WTC11 (cell line): ENCODE results near the gene GABRB2. TPM values are rescaled to one million over a fixed set of nuclear protein-coding genes. Genes with fewer than 3 reads are reported as not detected.

ENCODE experiments used
- ATAC-seq: fragments of 200-7000 bp; cut with Tn5 transposase; 2 replicates; pipeline ENCODE4 v1.10.0; 2021; ENCODE audit warnings: mild to moderate bottlenecking, moderate library complexity
- CTCF ChIA-PET: fragments of 300-600 bp; sonication (Branson Sonifier 250); formaldehyde crosslinking; loops from one replicate; lab custom pipeline; 2021; ENCODE audit warnings: antibody characterized with exemption; lab: Charles Lee
- POLR2A ChIA-PET: fragments of 350-600 bp; sonication (Branson Sonifier 250); formaldehyde crosslinking; loops from one replicate; lab custom pipeline; 2021; ENCODE audit warnings: antibody characterized with exemption; lab: Charles Lee
- DNase-seq: peaks from one replicate; pipeline ENCODE4 v3.0.0; 2021; ENCODE audit warnings: low spot score
- H3K27ac Mint-ChIP-seq: 2 replicates; pipeline ENCODE4 v1.8.0; 2021; ENCODE audit warnings: mixed read lengths
- H3K27me3 Mint-ChIP-seq: 2 replicates; pipeline ENCODE4 v1.8.0; 2021; ENCODE audit warnings: low read depth, mild to moderate bottlenecking, moderate library complexity, mixed read lengths
- H3K36me3 Mint-ChIP-seq: 2 replicates; pipeline ENCODE4 v1.8.0; 2021; ENCODE audit warnings: mixed read lengths
- H3K4me1 Mint-ChIP-seq: 2 replicates; pipeline ENCODE4 v1.8.0; 2022; ENCODE audit warnings: mixed read lengths
- H3K4me3 Mint-ChIP-seq: 2 replicates; pipeline ENCODE4 v1.8.0; 2021; ENCODE audit warnings: mild to moderate bottlenecking, moderate library complexity, mixed read lengths
- H3K9me3 Mint-ChIP-seq: 2 replicates; pipeline ENCODE4 v1.8.0; 2021; ENCODE audit warnings: mixed read lengths
- ELF4 ChIP-seq: sonication (generic); formaldehyde crosslinking; IDR thresholded peaks from 2 replicates; pipeline ENCODE4 v1.8.1; 2022; ENCODE audit warnings: low read depth, mild to moderate bottlenecking, moderate library complexity, missing genetic modification reagents
- ETV6 ChIP-seq: sonication (generic); formaldehyde crosslinking; IDR thresholded peaks from 2 replicates; pipeline ENCODE4 v1.8.1; 2022; ENCODE audit warnings: mild to moderate bottlenecking, missing genetic modification reagents
- IRF2 ChIP-seq: sonication (generic); formaldehyde crosslinking; IDR thresholded peaks from 2 replicates; pipeline ENCODE4 v1.8.0; 2022; ENCODE audit warnings: low read depth, missing genetic modification reagents, borderline replicate concordance
- KAT7 ChIP-seq: sonication (generic); formaldehyde crosslinking; IDR thresholded peaks from 2 replicates; pipeline ENCODE4 v1.8.1; 2023; ENCODE audit warnings: missing genetic modification reagents, mild to moderate bottlenecking, borderline replicate concordance
- NFATC4 ChIP-seq: fragments of 250-450 bp; sonication (Bioruptor Pico); IDR thresholded peaks from 2 replicates; pipeline ENCODE4 v1.9.0; 2021; ENCODE audit warnings: mild to moderate bottlenecking
- NFYB ChIP-seq: sonication (generic); formaldehyde crosslinking; conservative IDR thresholded peaks from 2 replicates; pipeline ENCODE4 v1.8.0; 2022; ENCODE audit warnings: low read depth, missing genetic modification reagents
- NR2C2 ChIP-seq: sonication (generic); formaldehyde crosslinking; IDR thresholded peaks from 2 replicates; pipeline ENCODE4 v1.8.0; 2022; ENCODE audit warnings: mild to moderate bottlenecking, missing genetic modification reagents
- SOX15 ChIP-seq: fragments of 250-450 bp; sonication (Bioruptor Pico); IDR thresholded peaks from 2 replicates; pipeline ENCODE4 v1.9.0; 2021; ENCODE audit warnings: mild to moderate bottlenecking
- SP1 ChIP-seq: sonication (generic); formaldehyde crosslinking; conservative IDR thresholded peaks from 2 replicates; pipeline ENCODE4 v1.8.1; 2022; ENCODE audit warnings: missing genetic modification reagents
- TEAD1 ChIP-seq: sonication (generic); formaldehyde crosslinking; IDR thresholded peaks from 2 replicates; pipeline ENCODE4 v1.8.0; 2022; ENCODE audit warnings: mild to moderate bottlenecking, missing genetic modification reagents
- TEAD4 ChIP-seq: sonication (generic); formaldehyde crosslinking; IDR thresholded peaks from 2 replicates; pipeline ENCODE4 v1.8.0; 2022; ENCODE audit warnings: mild to moderate bottlenecking, missing genetic modification reagents
- ZNF121 ChIP-seq: sonication (generic); formaldehyde crosslinking; IDR thresholded peaks from 2 replicates; pipeline ENCODE4 v1.8.0; 2023; ENCODE audit warnings: missing genetic modification reagents
- ZNF219 ChIP-seq: sonication (generic); formaldehyde crosslinking; IDR thresholded peaks from 2 replicates; pipeline ENCODE4 v1.8.0; 2023; ENCODE audit warnings: missing genetic modification reagents, mild to moderate bottlenecking, borderline replicate concordance
- ZNF232 ChIP-seq: sonication (generic); formaldehyde crosslinking; IDR thresholded peaks from 2 replicates; pipeline ENCODE4 v1.8.0; 2022; ENCODE audit warnings: mild to moderate bottlenecking, missing genetic modification reagents
- total RNA-seq: library from RNA; stranded (reverse); gene quantifications from 3 replicates; pipeline ENCODE4 v1.2.3, GENCODE V29; 2021
- TF ChIP-seq, protein P1 (sequence below): sonication (generic); formaldehyde crosslinking; IDR thresholded peaks from 2 replicates; pipeline ENCODE4 v1.8.0; 2023; ENCODE audit warnings: missing genetic modification reagents
- TF ChIP-seq, protein P2 (sequence below): sonication (generic); formaldehyde crosslinking; IDR thresholded peaks from 2 replicates; pipeline ENCODE4 v1.8.0; 2022; ENCODE audit warnings: mild to moderate bottlenecking, missing genetic modification reagents
- TF ChIP-seq, protein P3 (sequence below): fragments of 250-450 bp; sonication (Bioruptor Pico); IDR thresholded peaks from 2 replicates; pipeline ENCODE4 v2.1.2; 2022; ENCODE audit warnings: mild to moderate bottlenecking, moderate library complexity
- TF ChIP-seq, protein P4 (sequence below): sonication (generic); formaldehyde crosslinking; IDR thresholded peaks from 2 replicates; pipeline ENCODE4 v1.8.1; 2022; ENCODE audit warnings: low read depth, missing genetic modification reagents, borderline replicate concordance
- TF ChIP-seq, protein P5 (sequence below): sonication (generic); formaldehyde crosslinking; IDR thresholded peaks from 2 replicates; pipeline ENCODE4 v1.8.1; 2022; ENCODE audit warnings: low read depth, mild to moderate bottlenecking, moderate library complexity, missing genetic modification reagents, borderline replicate concordance
- TF ChIP-seq, protein P6 (sequence below): sonication (generic); formaldehyde crosslinking; IDR thresholded peaks from 2 replicates; pipeline ENCODE4 v1.8.0; 2022; ENCODE audit warnings: mild to moderate bottlenecking, missing genetic modification reagents
- TF ChIP-seq, protein P7 (sequence below): sonication (generic); formaldehyde crosslinking; IDR thresholded peaks from 2 replicates; pipeline ENCODE4 v1.8.1; 2022; ENCODE audit warnings: missing genetic modification reagents, borderline replicate concordance
- TF ChIP-seq, protein P8 (sequence below): sonication (generic); formaldehyde crosslinking; IDR thresholded peaks from 2 replicates; pipeline ENCODE4 v1.8.1; 2023; ENCODE audit warnings: mild to moderate bottlenecking, missing genetic modification reagents, moderate library complexity

The GABRB2 gene
- total RNA-seq, 1 experiment from 2014 or later = 0.79 TPM

DNA sequence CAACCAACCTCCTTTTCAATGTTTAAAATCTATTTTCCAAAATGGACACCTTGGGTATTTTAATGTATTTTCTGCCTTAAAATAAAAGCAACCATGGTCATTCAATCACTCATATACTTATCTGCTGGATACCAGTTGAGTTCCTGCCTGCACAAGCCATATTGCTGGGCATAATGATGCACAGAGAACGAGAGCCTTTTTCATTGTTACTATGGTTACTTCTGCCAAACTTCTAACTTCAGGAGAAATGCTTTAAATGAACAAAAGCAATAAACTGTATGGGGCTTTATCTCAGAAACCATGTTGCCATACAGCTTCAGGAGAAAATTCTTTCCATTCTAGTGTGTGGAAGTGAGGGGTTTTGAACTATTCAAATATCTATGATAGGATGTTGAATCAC lies 269.5 kb downstream of the GABRB2 start:
- DNase-seq = no peak
- H3K9me3 Mint-ChIP-seq = peaks cover 33% of the 10 kb centered on the region
- H3K27ac Mint-ChIP-seq = no peak overlapping the region
- H3K27me3 Mint-ChIP-seq = no peaks in the 10 kb centered on the region
- H3K4me1 Mint-ChIP-seq = 0 out of 2 replicates have a peak, but pooled peaks cover 5% of the 10 kb centered on the region
- no peak for ATAC-seq
- TF ChIP-seq TEAD4 (CRISPR knock-in tag) (no peak), ZNF121 (CRISPR knock-in tag) (no peak), ZNF232 (no peak), SOX15 (CRISPR knock-in tag) (no peak), ZNF219 (CRISPR knock-in tag) (no peak)
- TF ChIP-seq, protein P1, sequence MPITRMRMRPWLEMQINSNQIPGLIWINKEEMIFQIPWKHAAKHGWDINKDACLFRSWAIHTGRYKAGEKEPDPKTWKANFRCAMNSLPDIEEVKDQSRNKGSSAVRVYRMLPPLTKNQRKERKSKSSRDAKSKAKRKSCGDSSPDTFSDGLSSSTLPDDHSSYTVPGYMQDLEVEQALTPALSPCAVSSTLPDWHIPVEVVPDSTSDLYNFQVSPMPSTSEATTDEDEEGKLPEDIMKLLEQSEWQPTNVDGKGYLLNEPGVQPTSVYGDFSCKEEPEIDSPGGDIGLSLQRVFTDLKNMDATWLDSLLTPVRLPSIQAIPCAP (CRISPR knock-in tag) = no peak
- TF ChIP-seq, protein P2, sequence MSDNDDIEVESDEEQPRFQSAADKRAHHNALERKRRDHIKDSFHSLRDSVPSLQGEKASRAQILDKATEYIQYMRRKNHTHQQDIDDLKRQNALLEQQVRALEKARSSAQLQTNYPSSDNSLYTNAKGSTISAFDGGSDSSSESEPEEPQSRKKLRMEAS (CRISPR knock-in tag) = no peak
- TF ChIP-seq, protein P3, sequence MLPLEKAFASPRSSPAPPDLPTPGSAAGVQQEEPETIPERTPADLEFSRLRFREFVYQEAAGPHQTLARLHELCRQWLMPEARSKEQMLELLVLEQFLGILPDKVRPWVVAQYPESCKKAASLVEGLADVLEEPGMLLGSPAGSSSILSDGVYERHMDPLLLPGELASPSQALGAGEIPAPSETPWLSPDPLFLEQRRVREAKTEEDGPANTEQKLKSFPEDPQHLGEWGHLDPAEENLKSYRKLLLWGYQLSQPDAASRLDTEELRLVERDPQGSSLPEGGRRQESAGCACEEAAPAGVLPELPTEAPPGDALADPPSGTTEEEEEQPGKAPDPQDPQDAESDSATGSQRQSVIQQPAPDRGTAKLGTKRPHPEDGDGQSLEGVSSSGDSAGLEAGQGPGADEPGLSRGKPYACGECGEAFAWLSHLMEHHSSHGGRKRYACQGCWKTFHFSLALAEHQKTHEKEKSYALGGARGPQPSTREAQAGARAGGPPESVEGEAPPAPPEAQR (CRISPR knock-in tag) = no peak
- TF ChIP-seq, protein P4, sequence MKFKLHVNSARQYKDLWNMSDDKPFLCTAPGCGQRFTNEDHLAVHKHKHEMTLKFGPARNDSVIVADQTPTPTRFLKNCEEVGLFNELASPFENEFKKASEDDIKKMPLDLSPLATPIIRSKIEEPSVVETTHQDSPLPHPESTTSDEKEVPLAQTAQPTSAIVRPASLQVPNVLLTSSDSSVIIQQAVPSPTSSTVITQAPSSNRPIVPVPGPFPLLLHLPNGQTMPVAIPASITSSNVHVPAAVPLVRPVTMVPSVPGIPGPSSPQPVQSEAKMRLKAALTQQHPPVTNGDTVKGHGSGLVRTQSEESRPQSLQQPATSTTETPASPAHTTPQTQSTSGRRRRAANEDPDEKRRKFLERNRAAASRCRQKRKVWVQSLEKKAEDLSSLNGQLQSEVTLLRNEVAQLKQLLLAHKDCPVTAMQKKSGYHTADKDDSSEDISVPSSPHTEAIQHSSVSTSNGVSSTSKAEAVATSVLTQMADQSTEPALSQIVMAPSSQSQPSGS = no peak
- TF ChIP-seq, protein P5, sequence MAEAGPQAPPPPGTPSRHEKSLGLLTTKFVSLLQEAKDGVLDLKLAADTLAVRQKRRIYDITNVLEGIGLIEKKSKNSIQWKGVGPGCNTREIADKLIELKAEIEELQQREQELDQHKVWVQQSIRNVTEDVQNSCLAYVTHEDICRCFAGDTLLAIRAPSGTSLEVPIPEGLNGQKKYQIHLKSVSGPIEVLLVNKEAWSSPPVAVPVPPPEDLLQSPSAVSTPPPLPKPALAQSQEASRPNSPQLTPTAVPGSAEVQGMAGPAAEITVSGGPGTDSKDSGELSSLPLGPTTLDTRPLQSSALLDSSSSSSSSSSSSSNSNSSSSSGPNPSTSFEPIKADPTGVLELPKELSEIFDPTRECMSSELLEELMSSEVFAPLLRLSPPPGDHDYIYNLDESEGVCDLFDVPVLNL (CRISPR knock-in tag) = no peak
- ChIA-PET POLR2A (no interaction called here), CTCF (no interaction called here)
- no peak overlapping the region for H3K4me3 Mint-ChIP-seq
- H3K36me3 Mint-ChIP-seq = peaks cover 7% of the 10 kb centered on the region

DNA sequence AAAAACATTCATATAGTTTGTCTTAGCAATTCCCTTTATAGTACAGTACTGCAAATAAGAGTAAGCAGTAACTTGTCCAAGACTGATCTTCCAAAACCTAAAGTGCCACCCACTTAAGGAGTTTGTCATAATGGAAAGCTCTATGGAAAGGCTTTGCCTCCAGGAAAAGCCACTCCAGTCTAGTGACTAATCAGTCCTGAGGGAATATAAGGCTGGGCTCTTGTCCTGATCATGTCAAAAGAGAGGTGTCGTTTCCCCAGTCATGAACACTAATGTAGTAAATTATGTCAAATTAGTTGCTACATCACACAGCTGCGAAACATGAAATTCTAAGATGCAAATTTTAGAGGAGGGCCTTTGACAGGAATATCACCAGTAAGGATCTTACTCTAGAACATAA lies 271.6 kb downstream of the GABRB2 start:
- ChIA-PET CTCF (no interaction called here), POLR2A (no interaction called here)
- ATAC-seq = no peak
- TF ChIP-seq ELF4 (no peak), SOX15 (CRISPR knock-in tag) (no peak), TEAD1 (CRISPR knock-in tag) (no peak), NFYB (no peak), SP1 (no peak), ZNF219 (CRISPR knock-in tag) (no peak), NFATC4 (CRISPR knock-in tag) (no peak), IRF2 (CRISPR knock-in tag) (no peak), ETV6 (no peak), KAT7 (CRISPR knock-in tag) (no peak), NR2C2 (CRISPR knock-in tag) (no peak)
- TF ChIP-seq, protein P4 = no peak
- TF ChIP-seq, protein P6, sequence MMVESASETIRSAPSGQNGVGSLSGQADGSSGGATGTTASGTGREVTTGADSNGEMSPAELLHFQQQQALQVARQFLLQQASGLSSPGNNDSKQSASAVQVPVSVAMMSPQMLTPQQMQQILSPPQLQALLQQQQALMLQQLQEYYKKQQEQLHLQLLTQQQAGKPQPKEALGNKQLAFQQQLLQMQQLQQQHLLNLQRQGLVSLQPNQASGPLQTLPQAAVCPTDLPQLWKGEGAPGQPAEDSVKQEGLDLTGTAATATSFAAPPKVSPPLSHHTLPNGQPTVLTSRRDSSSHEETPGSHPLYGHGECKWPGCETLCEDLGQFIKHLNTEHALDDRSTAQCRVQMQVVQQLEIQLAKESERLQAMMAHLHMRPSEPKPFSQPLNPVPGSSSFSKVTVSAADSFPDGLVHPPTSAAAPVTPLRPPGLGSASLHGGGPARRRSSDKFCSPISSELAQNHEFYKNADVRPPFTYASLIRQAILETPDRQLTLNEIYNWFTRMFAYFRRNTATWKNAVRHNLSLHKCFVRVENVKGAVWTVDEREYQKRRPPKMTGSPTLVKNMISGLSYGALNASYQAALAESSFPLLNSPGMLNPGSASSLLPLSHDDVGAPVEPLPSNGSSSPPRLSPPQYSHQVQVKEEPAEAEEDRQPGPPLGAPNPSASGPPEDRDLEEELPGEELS (CRISPR knock-in tag) = no peak
- TF ChIP-seq, protein P7, sequence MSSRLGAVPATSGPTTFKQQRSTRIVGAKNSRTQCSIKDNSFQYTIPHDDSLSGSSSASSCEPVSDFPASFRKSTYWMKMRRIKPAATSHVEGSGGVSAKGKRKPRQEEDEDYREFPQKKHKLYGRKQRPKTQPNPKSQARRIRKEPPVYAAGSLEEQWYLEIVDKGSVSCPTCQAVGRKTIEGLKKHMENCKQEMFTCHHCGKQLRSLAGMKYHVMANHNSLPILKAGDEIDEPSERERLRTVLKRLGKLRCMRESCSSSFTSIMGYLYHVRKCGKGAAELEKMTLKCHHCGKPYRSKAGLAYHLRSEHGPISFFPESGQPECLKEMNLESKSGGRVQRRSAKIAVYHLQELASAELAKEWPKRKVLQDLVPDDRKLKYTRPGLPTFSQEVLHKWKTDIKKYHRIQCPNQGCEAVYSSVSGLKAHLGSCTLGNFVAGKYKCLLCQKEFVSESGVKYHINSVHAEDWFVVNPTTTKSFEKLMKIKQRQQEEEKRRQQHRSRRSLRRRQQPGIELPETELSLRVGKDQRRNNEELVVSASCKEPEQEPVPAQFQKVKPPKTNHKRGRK (CRISPR knock-in tag) = no peak
- TF ChIP-seq, protein P8, sequence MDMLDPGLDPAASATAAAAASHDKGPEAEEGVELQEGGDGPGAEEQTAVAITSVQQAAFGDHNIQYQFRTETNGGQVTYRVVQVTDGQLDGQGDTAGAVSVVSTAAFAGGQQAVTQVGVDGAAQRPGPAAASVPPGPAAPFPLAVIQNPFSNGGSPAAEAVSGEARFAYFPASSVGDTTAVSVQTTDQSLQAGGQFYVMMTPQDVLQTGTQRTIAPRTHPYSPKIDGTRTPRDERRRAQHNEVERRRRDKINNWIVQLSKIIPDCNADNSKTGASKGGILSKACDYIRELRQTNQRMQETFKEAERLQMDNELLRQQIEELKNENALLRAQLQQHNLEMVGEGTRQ (CRISPR knock-in tag) = no peak
- no peak for DNase-seq
- H3K36me3 Mint-ChIP-seq = no peaks in the 10 kb centered on the region
- H3K9me3 Mint-ChIP-seq = peaks cover 24% of the 10 kb centered on the region
- H3K4me3 Mint-ChIP-seq = no peak overlapping the region
- no peak overlapping the region for H3K27ac Mint-ChIP-seq
- no peaks in the 10 kb centered on the region for H3K4me1 Mint-ChIP-seq
- no peaks in the 10 kb centered on the region for H3K27me3 Mint-ChIP-seq
